Neural cell (in vitro differentiated cells): Measurements from ENCODE around the gene S1PR3. TPM values are rescaled to one million over a fixed set of nuclear protein-coding genes. Genes with fewer than 3 reads are reported as not detected.

Experiments used
- H2AFZ ChIP-seq: fragments of 200-600, 300-800 bp; sonication (generic), shearing (Covaris generic); 2 replicates; pipeline ENCODE4 v1.6.0; 2014; ENCODE audit warnings: low read depth, mild to moderate bottlenecking, antibody characterized with exemption, low read length, moderate library complexity
- H3F3A ChIP-seq: fragments of 200-600 bp; shearing (Covaris generic); 2 replicates; pipeline ENCODE4 v1.6.1; 2016; ENCODE audit warnings: mild to moderate bottlenecking, moderate library complexity, mixed read lengths, antibody characterized with exemption, low read length; ENCODE audit not compliant: insufficient read depth, poor library complexity, severe bottlenecking
- H3K27ac ChIP-seq: fragments of 200-600, 300-800 bp; sonication (generic), shearing (Covaris generic); 2 replicates; pipeline ENCODE4 v1.5.1; 2014; ENCODE audit warnings: mild to moderate bottlenecking, low read length, moderate library complexity
- H3K27me3 ChIP-seq: fragments of 300-800, 200-600 bp; sonication (generic), shearing (Covaris generic); 2 replicates; pipeline ENCODE4 v1.6.0; 2014; ENCODE audit warnings: mild to moderate bottlenecking, low read depth, low read length, moderate library complexity; ENCODE audit not compliant: insufficient read depth
- H3K36me3 ChIP-seq: fragments of 300-800, 200-600 bp; sonication (generic), shearing (Covaris generic); 2 replicates; pipeline ENCODE4 v1.5.1; 2014; ENCODE audit warnings: mild to moderate bottlenecking, antibody characterized with exemption, low read length, moderate library complexity; ENCODE audit not compliant: insufficient read depth
- H3K4me2 ChIP-seq: fragments of 300-800, 200-600 bp; sonication (generic), shearing (Covaris generic); 2 replicates; pipeline ENCODE4 v1.6.0; 2014; ENCODE audit warnings: mild to moderate bottlenecking, low read length
- H3K4me3 ChIP-seq: fragments of 300-800, 200-600 bp; sonication (generic), shearing (Covaris generic); 2 replicates; pipeline ENCODE4 v1.5.1; 2014; ENCODE audit warnings: mild to moderate bottlenecking, low read length, moderate library complexity
- H3K79me2 ChIP-seq: fragments of 200-600 bp; shearing (Covaris generic); replicated peaks from 2 replicates; pipeline ENCODE4 v1.6.0; 2014; ENCODE audit warnings: mild to moderate bottlenecking, low read length, moderate library complexity; ENCODE audit not compliant: insufficient read depth
- H3K9ac ChIP-seq: fragments of 300-800, 200-600 bp; sonication (generic), shearing (Covaris generic); 2 replicates; pipeline ENCODE4 v1.6.1; 2016; ENCODE audit warnings: mild to moderate bottlenecking, low read length, mixed read lengths
- H3K9me2 ChIP-seq: fragments of 200-600 bp; shearing (Covaris generic); 2 replicates; pipeline ENCODE4 v1.6.1; 2016; ENCODE audit warnings: mild to moderate bottlenecking, low read length, mixed read lengths; ENCODE audit not compliant: insufficient read depth
- H3K9me3 ChIP-seq: fragments of 200-600, 300-800 bp; sonication (generic), shearing (Covaris generic); 2 replicates; pipeline ENCODE4 v1.6.1; 2016; ENCODE audit warnings: mild to moderate bottlenecking, mixed run types, low read length, moderate library complexity, mixed read lengths
- H4K20me1 ChIP-seq: fragments of 200-600 bp; shearing (Covaris generic); 2 replicates; pipeline ENCODE4 v1.6.1; 2016; ENCODE audit warnings: mild to moderate bottlenecking, mixed run types; ENCODE audit not compliant: insufficient read depth
- EP300 ChIP-seq: fragments of 450-650 bp; conservative IDR thresholded peaks from 2 replicates; pipeline ENCODE4 v1.6.1; 2014; ENCODE audit warnings: antibody characterized with exemption, mild to moderate bottlenecking, moderate library complexity; ENCODE audit not compliant: poor library complexity, severe bottlenecking
- EZH2 ChIP-seq: fragments of 200-600, 300-800 bp; shearing (Covaris generic), sonication (generic); IDR thresholded peaks from 2 replicates; pipeline ENCODE4 v1.6.1; 2014; ENCODE audit warnings: antibody characterized with exemption, low read length, borderline replicate concordance, mild to moderate bottlenecking; ENCODE audit not compliant: insufficient read depth, poor library complexity, severe bottlenecking
- MXI1 ChIP-seq: fragments of 450-650 bp; conservative IDR thresholded peaks from 2 replicates; pipeline ENCODE4 v1.6.1; 2014; ENCODE audit warnings: antibody characterized with exemption, mild to moderate bottlenecking; ENCODE audit not compliant: poor library complexity, severe bottlenecking
- POLR2AphosphoS5 ChIP-seq: IDR thresholded peaks from 2 replicates; pipeline ENCODE4 v1.6.1; 2012
- RAD21 ChIP-seq: fragments of 450-650 bp; conservative IDR thresholded peaks from 2 replicates; pipeline ENCODE4 v1.6.1; 2014; ENCODE audit warnings: antibody characterized with exemption, mild to moderate bottlenecking, moderate library complexity
- SMC3 ChIP-seq: fragments of 450-650 bp; conservative IDR thresholded peaks from 2 replicates; pipeline ENCODE4 v1.6.1; 2014; ENCODE audit warnings: antibody characterized with exemption, mild to moderate bottlenecking, moderate library complexity; ENCODE audit not compliant: poor library complexity
- TAF1 ChIP-seq: IDR thresholded peaks from 2 replicates; pipeline ENCODE4 v1.6.1; 2012; ENCODE audit warnings: low read depth
- polyA plus RNA-seq: library from polyadenylated mRNA; depleted of rRNA; stranded (reverse); fragments of >200 nt; gene quantifications from 2 replicates; pipeline ENCODE4 v1.2.3, GENCODE V29; 2014
- TF ChIP-seq, protein P1 (sequence below): fragments of 450-650 bp; IDR thresholded peaks from 2 replicates; pipeline ENCODE4 v1.5.1; 2014; ENCODE audit warnings: antibody characterized with exemption, mild to moderate bottlenecking, moderate library complexity; ENCODE audit not compliant: poor library complexity, severe bottlenecking
- TF ChIP-seq, protein P2 (sequence below): IDR thresholded peaks from 2 replicates; pipeline ENCODE4 v1.6.1; 2012; ENCODE audit warnings: borderline replicate concordance

S1PR3 gene
- polyA plus RNA-seq, 1 donor from 2014 or later: 0.12 TPM

DNA sequence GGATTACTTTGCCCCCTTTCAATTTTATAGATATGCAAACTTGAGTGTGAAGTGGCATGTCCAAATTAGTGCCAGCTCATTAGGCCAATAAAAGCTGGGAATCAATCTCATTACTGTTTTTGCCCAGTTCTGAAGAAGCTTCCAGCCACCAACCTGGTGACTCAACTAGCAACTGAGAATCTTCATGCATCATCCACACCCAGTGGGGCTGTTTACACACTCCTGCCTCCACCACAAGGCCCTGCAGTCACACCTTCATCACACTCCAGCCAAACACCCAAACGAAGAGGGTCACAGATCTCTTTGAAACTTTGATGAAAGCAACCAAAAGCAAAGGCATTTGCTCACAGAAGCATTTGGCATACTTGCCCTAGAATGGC lies 41.3 kb upstream of the S1PR3 start:
- H3K9me3 ChIP-seq: no peaks in the 10 kb centered on the region
- no peaks in the 10 kb centered on the region for H4K20me1 ChIP-seq
- no peaks in the 10 kb centered on the region for H3K27me3 ChIP-seq
- TF ChIP-seq SMC3 (no peak), MXI1 (no peak), RAD21 (no peak), POLR2AphosphoS5 (no peak), TAF1 (no peak), EZH2 (no peak), EP300 (no peak)
- TF ChIP-seq, protein P1, sequence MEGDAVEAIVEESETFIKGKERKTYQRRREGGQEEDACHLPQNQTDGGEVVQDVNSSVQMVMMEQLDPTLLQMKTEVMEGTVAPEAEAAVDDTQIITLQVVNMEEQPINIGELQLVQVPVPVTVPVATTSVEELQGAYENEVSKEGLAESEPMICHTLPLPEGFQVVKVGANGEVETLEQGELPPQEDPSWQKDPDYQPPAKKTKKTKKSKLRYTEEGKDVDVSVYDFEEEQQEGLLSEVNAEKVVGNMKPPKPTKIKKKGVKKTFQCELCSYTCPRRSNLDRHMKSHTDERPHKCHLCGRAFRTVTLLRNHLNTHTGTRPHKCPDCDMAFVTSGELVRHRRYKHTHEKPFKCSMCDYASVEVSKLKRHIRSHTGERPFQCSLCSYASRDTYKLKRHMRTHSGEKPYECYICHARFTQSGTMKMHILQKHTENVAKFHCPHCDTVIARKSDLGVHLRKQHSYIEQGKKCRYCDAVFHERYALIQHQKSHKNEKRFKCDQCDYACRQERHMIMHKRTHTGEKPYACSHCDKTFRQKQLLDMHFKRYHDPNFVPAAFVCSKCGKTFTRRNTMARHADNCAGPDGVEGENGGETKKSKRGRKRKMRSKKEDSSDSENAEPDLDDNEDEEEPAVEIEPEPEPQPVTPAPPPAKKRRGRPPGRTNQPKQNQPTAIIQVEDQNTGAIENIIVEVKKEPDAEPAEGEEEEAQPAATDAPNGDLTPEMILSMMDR: no peak
- TF ChIP-seq, protein P2, sequence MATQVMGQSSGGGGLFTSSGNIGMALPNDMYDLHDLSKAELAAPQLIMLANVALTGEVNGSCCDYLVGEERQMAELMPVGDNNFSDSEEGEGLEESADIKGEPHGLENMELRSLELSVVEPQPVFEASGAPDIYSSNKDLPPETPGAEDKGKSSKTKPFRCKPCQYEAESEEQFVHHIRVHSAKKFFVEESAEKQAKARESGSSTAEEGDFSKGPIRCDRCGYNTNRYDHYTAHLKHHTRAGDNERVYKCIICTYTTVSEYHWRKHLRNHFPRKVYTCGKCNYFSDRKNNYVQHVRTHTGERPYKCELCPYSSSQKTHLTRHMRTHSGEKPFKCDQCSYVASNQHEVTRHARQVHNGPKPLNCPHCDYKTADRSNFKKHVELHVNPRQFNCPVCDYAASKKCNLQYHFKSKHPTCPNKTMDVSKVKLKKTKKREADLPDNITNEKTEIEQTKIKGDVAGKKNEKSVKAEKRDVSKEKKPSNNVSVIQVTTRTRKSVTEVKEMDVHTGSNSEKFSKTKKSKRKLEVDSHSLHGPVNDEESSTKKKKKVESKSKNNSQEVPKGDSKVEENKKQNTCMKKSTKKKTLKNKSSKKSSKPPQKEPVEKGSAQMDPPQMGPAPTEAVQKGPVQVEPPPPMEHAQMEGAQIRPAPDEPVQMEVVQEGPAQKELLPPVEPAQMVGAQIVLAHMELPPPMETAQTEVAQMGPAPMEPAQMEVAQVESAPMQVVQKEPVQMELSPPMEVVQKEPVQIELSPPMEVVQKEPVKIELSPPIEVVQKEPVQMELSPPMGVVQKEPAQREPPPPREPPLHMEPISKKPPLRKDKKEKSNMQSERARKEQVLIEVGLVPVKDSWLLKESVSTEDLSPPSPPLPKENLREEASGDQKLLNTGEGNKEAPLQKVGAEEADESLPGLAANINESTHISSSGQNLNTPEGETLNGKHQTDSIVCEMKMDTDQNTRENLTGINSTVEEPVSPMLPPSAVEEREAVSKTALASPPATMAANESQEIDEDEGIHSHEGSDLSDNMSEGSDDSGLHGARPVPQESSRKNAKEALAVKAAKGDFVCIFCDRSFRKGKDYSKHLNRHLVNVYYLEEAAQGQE: no peak
- no peak overlapping the region for H3K9ac ChIP-seq
- H3K9me2 ChIP-seq: no peaks in the 10 kb centered on the region
- no peaks in the 10 kb centered on the region for H3K36me3 ChIP-seq
- no peak overlapping the region for H3K4me2 ChIP-seq
- H2AFZ ChIP-seq: no peak overlapping the region
- H3K79me2 ChIP-seq: no peaks in the 10 kb centered on the region
- no peak overlapping the region for H3K4me3 ChIP-seq
- H3F3A ChIP-seq: no peaks in the 10 kb centered on the region
- no peak overlapping the region for H3K27ac ChIP-seq

- no peaks in the 10 kb centered on the region for H3K9me2 ChIP-seq
- no peaks in the 10 kb centered on the region for H3K79me2 ChIP-seq
- H2AFZ ChIP-seq: no peak overlapping the region
- no peak for TF ChIP-seq SMC3
- TF ChIP-seq, protein P1: no peak
- no peak for TF ChIP-seq MXI1
- no peak for TF ChIP-seq EP300
- TF ChIP-seq EZH2: no peak
- no peak for TF ChIP-seq POLR2AphosphoS5
- TF ChIP-seq TAF1: no peak
- TF ChIP-seq, protein P2: no peak
- TF ChIP-seq RAD21: no peak
- no peaks in the 10 kb centered on the region for H3K27me3 ChIP-seq
- H4K20me1 ChIP-seq: no peaks in the 10 kb centered on the region
- no peak overlapping the region for H3K4me2 ChIP-seq
- no peak overlapping the region for H3K9ac ChIP-seq
- H3K9me3 ChIP-seq: no peaks in the 10 kb centered on the region
- H3K4me3 ChIP-seq: no peak overlapping the region
- no peak overlapping the region for H3K27ac ChIP-seq
- H3F3A ChIP-seq: no peaks in the 10 kb centered on the region
- no peaks in the 10 kb centered on the region for H3K36me3 ChIP-seq
These were observed 40.7 kb upstream of the S1PR3 start for GRCh38 chr9:88950341-88951154.
